Embryonic facial prominence (tissue), 1 donor: Measurements from ENCODE around the gene U2AF2.
"Not testable (repeated sequence)": the region's sequence is repeated elsewhere in the genome, so short reads cannot be mapped to it uniquely, and the experiment has no call there.

Source experiments
- DNase-seq: peaks from one replicate; pipeline ENCODE4 v3.0.0-alpha.2; 2016; ENCODE audit errors: extremely low spot score

U2AF2 gene

DNA sequence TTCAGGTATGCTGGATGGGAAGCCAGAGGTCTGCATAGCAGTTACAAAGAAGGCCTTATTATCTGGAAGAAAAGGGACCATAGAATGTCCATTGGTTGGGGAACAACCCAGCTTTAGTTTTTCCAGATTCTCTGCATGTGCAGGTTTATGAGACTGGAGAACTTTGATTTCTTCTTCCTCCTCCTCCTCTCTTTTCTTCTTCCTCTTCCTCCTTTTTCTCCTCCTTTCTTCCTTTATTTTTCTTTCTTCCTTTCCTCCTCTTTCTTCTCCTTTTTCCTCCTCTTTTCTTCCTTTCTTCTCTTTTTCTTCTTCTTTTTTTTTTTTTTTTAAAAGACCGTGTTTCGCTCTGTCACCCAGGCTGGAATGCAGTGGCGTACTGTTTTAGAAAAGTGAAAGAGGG is 51.1 kb downstream of the U2AF2 start:
- no peak for DNase-seq

DNA sequence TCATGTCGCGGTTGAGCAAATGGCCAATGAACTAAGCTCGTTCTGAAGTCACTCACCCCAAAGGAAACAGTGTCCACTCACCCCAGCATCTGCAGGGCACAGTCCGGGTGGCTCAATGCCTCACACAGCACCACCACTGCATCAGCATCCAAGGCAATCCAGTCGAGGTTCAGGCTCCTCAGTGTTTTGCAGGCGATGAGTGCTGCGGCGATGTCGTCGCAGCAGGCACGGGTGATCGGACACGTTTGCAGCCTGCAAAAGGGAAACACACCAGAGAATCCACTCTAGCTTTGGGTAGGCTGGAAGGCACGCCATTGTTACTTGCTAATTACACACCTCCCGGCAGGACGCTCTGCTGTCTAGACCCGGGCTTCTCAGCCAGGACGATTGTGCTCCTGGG is 56.9 kb downstream of the U2AF2 start:
- DNase-seq, result no peak

DNA sequence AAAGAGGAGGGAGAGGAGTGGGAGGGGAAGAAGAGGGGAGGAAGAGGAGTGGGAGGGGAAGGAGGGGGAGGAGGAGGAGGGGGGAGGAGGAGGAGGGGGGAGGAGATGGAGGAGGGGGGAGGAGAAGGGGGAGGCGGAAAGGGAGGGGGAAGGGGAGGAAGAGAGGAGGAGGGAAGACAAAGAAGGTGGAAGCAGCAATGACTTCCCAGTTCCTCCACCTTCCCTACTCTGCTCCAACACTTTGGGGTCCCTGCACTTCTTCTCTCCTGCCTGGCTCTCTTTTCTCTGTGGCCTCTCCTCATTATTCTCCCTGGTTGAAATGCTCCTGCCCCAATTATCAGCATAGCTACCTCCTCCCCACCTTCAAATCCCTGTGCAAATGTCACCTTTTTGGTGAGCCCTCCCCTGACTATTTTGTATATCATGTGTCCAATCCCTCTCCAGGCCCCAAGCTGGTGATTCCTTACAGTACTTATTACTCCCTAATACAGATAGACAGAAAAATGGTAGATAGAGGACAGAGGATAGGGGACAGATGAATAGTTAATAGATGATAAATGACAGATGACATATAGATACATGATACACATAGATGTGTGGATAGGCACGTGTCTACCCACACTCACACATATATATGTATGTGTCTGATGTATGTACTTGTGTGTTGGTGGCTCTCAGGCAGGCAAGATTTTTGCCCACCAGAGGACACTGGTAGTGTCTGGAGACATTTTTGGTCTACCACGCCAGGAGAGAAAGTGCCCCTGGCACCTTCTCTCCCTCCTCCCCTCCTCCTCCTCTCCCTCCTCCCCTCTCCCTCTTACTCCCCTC is 58.2 kb downstream of the U2AF2 start:
- DNase-seq, result no peak

DNA sequence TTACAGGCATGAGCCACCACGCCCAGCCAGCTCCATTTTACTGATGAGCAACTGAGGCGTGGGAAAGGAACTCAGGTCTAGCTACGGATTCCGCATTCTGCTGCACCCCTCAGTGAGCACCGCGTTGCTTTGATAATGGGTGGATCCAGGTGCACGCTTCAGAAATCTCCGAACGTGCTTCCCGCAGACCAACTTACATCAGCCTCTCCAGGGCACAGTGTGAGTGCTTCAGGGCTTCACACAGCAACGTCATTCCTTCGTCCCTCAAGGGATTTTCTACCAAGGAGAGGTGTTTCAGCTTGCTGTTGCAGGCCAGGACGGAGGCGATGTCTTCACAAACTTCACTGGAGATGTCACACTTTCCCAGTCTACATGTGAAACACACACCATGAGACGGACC is 61.7 kb downstream of the U2AF2 start:
- DNase-seq, result no peak

DNA sequence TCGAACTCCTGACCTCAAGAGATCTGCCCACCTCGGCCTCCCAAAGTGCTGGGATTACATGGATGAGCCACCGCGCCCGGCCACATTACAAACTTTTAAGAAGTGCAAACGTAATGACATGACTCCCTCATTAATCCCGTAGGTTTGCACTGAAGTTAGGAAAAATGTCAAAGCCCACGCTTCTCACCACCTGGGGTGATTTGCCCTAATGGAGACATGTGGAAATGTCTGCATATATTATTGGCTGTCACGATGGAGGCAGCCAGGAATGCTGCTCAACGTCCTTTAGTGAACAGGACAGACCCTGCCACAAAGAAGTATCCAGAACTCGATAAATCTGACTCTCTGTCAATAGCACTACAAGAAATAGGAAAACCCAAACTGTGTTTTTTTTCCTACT is 62.4 kb downstream of the U2AF2 start:
- no peak for DNase-seq

DNA sequence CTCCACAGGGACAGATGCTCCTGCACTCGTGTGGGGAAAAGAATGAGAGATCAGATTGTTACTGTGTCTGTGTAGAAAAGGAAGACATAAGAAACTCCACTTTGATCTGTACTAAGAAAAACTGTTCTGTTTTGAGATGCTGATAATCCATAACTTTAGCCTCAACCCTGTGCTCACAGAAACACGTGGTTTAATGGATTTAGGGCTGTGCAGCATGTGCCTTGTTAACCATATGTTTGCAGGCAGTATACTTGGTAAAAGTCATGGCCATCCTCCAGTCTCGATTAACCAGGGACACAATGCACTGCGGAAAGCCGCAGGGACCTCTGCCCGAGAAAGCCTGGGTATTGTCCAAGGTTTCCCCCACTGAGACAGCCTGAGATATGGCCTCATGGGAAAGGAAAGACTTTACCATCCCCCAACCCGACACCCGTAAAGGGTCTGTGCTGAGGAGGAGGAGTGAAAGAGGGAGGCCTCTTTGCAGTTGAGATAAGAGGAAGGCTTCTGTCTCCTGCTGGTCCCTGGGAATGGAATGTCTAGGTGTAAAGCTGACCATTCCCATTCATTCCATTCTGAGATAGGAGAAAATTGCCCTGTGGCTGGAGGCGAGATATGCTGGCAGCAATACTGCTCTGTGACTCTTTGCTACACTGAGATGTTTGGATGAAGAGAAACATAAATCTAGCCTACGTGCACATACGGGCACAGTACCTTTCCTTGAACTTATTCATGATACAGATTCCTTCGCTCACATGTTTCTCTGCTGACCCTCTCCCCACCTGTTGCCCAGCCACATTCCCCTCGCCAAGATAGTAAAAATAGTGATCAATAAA is 63.3 kb downstream of the U2AF2 start:
- not testable (repeated sequence) for DNase-seq

DNA sequence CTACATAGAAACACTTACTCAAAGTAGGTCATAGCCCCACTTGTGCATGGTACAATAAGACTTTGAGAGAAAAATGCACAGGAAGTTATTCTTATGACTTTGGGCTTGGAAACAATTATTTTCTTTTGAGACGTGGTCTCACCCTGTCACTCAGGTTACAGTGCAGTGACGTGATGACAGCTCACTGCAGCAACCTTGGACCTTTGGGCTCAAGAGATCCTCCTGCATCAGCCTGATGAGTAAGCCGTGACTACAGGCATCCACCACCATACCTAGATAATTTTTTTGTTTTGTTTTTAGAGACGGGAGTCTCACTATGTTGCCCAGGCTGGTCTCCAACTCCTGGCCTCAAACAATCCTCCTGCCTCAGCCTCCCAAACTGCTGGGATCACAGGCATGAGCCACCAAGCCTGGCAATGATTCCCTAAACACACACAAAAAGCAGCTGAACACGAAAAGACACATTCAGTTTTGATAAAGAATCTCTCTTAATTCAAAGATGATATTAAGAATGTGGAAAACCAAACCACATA is 65.4 kb downstream of the U2AF2 start:
- DNase-seq, result no peak

DNA sequence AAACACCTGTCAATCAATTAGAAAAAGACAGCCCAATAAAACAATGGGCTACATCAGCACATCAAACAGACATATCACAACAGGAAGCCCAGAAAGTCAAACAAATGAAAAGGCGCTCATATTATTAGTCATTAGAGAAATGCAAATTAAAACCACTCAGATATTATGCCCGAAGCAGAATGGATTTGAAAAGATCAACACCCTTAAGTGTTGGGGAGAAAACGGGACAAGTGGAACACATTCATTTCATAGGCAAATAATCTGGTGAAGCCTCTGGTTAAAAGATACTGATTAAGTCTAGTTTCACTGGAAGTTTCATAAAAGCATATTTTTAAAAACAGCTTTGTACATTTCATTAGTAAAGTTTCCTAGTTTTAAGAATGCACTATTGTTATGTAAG is 66.0 kb downstream of the U2AF2 start:
- no peak for DNase-seq

DNA sequence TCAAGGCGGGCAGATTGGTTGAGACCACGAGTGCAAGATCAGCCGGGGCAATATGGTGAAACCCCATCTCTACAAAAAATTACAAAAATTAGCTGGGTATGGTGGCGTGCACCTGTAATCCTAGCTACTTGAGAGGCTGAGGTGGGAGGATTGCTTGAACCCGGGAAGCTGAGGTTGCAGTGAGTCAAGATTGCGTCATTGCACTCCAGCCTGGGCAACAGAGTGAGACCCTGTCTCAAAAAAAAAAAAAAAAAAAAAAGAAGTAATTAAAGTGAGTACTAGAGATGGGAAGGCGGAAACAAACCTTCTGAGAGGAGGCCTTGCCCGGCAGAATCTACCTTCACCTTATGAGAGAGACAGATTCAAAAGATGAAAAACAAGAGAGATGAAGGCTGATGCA is 68.7 kb downstream of the U2AF2 start:
- no peak for DNase-seq
